HEK293 (cell line): ENCODE results near the gene FASN.

Experiments used
- ZNF112 ChIP-seq: fragments of 450-650 bp; formaldehyde crosslinking; IDR thresholded peaks from 2 replicates; pipeline ENCODE4 v1.5.0; 2017; ENCODE audit warnings: missing biosample characterization, missing genetic modification characterization
- TF ChIP-seq, protein P1 (sequence below): fragments of 450-650 bp; formaldehyde crosslinking; IDR thresholded peaks from 2 replicates; pipeline ENCODE4 v1.5.1; 2016; ENCODE audit warnings: missing biosample characterization, missing genetic modification characterization

- TF ChIP-seq, protein P1, sequence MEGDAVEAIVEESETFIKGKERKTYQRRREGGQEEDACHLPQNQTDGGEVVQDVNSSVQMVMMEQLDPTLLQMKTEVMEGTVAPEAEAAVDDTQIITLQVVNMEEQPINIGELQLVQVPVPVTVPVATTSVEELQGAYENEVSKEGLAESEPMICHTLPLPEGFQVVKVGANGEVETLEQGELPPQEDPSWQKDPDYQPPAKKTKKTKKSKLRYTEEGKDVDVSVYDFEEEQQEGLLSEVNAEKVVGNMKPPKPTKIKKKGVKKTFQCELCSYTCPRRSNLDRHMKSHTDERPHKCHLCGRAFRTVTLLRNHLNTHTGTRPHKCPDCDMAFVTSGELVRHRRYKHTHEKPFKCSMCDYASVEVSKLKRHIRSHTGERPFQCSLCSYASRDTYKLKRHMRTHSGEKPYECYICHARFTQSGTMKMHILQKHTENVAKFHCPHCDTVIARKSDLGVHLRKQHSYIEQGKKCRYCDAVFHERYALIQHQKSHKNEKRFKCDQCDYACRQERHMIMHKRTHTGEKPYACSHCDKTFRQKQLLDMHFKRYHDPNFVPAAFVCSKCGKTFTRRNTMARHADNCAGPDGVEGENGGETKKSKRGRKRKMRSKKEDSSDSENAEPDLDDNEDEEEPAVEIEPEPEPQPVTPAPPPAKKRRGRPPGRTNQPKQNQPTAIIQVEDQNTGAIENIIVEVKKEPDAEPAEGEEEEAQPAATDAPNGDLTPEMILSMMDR (tag by site-specific recombination) = no peak
- no peak for TF ChIP-seq ZNF112
Observed at GRCh38 chr17:82085031-82085861, 12.8 kb downstream of the FASN start.
